H1 (cell line): ENCODE data around the gene CREB3. TPM values are rescaled to one million over a fixed set of nuclear protein-coding genes. Genes with fewer than 3 reads are reported as not detected.
A peak's percentile ranks its signal among the peaks of the same experiment; 100 is the strongest.

Experiments used
- CEBPB ChIP-seq: IDR thresholded peaks from 2 replicates; pipeline ENCODE4 v1.6.1; 2012; ENCODE audit warnings: low read depth, low read length
- HDAC2 ChIP-seq, 2 experiments: fragments of 300-600 bp in 1 of 2; sonication (generic) in 1 of 2; IDR thresholded peaks; 2 replicates each; pipeline ENCODE4 v1.6.1; 2011 to 2012; ENCODE audit warnings: low read depth in 2 of 2, low read length in 2 of 2, mild to moderate bottlenecking in 2 of 2, moderate library complexity in 2 of 2, borderline replicate concordance in 1 of 2, inconsistent platforms in 1 of 2
- KDM4A ChIP-seq: IDR thresholded peaks from one replicate; pipeline ENCODE4 v1.7.1; 2012; ENCODE audit warnings: low read depth, mild to moderate bottlenecking, moderate library complexity, low read length, inconsistent platforms; ENCODE audit not compliant: severe bottlenecking
- NANOG ChIP-seq: IDR thresholded peaks from 2 replicates; pipeline ENCODE4 v1.6.1; 2011; ENCODE audit warnings: low read length, low read depth, mild to moderate bottlenecking, inconsistent platforms; ENCODE audit not compliant: insufficient read depth, poor library complexity, severe bottlenecking
- NRF1 ChIP-seq: IDR thresholded peaks from 2 replicates; pipeline ENCODE4 v1.6.1; 2011; ENCODE audit warnings: mild to moderate bottlenecking, low read depth, low read length, improper control_type of control experiment
- POLR2A ChIP-seq, 2 experiments: IDR thresholded peaks; 1 replicate in 1 of 2; 2 replicates in 1 of 2; pipeline ENCODE4 v1.6.1; 2011; ENCODE audit warnings: low read depth in 2 of 2, low read length in 2 of 2, mild to moderate bottlenecking in 2 of 2; ENCODE audit errors: control extremely low read depth in 1 of 2
- POLR2AphosphoS5 ChIP-seq: IDR thresholded peaks from 2 replicates; pipeline ENCODE4 v1.6.1; 2011; ENCODE audit warnings: low read depth, low read length
- RAD21 ChIP-seq, 2 experiments: IDR thresholded peaks in 1 of 2; conservative IDR thresholded peaks in 1 of 2; 2 replicates each; pipeline ENCODE4 v1.6.1; 2011; ENCODE audit warnings: low read depth in 2 of 2, low read length in 2 of 2, improper control_type of control experiment in 1 of 2, inconsistent platforms in 1 of 2, mild to moderate bottlenecking in 1 of 2, moderate library complexity in 1 of 2
- RBBP5 ChIP-seq: IDR thresholded peaks from 2 replicates; pipeline ENCODE4 v1.7.1; 2012; ENCODE audit warnings: low read depth, mild to moderate bottlenecking, inconsistent platforms, low read length, moderate library complexity, borderline replicate concordance
- RNF2 ChIP-seq: fragments of 200-900, 300-1000 bp; sonication (generic); IDR thresholded peaks from 2 replicates; pipeline ENCODE4 v1.7.1; 2016; ENCODE audit warnings: borderline replicate concordance, low read depth, mild to moderate bottlenecking, antibody characterized with exemption, low read length; ENCODE audit not compliant: poor library complexity, severe bottlenecking; ENCODE audit errors: missing control alignments
- SAP30 ChIP-seq: fragments of 300-600 bp; sonication (generic); IDR thresholded peaks from 2 replicates; pipeline ENCODE4 v1.7.1; 2012; ENCODE audit warnings: low read length, moderate library complexity, mild to moderate bottlenecking, inconsistent platforms; ENCODE audit not compliant: insufficient read depth, insufficient replicate concordance
- SP4 ChIP-seq: IDR thresholded peaks from 2 replicates; pipeline ENCODE4 v1.6.1; 2012; ENCODE audit warnings: low read length, inconsistent platforms
- polyA plus RNA-seq, 7 experiments: library from polyadenylated mRNA; depleted of rRNA in 3 of 7; stranded (reverse) in 5 of 7; unstranded in 2 of 7; fragments of >200 nt in 5 of 7; fragments of 200-250 nt in 2 of 7; gene quantifications; 1 replicate in 5 of 7; 2 replicates in 1 of 7; 4 replicates in 1 of 7; pipeline versions ENCODE4 v1.2.1 to v1.2.3, GENCODE V29; 2011 to 2013; ENCODE audit warnings: missing spikeins in 2 of 7, mixed read lengths in 2 of 7
- total RNA-seq: library from RNA; stranded (reverse); fragmentation: NEBNext Ultra II Directional; extraction: Animal tissue kit (Norgen Biotek cat#: 25700); gene quantifications from 2 replicates; pipeline ENCODE4 v1.2.1, GENCODE V29; 2021

The CREB3 gene
- total and polyA plus RNA-seq, 2 of the 8 experiments (the other 6 are each of a cell fraction or from before 2014, with no cell fraction given), result 24.4 to 25.7 TPM

DNA sequence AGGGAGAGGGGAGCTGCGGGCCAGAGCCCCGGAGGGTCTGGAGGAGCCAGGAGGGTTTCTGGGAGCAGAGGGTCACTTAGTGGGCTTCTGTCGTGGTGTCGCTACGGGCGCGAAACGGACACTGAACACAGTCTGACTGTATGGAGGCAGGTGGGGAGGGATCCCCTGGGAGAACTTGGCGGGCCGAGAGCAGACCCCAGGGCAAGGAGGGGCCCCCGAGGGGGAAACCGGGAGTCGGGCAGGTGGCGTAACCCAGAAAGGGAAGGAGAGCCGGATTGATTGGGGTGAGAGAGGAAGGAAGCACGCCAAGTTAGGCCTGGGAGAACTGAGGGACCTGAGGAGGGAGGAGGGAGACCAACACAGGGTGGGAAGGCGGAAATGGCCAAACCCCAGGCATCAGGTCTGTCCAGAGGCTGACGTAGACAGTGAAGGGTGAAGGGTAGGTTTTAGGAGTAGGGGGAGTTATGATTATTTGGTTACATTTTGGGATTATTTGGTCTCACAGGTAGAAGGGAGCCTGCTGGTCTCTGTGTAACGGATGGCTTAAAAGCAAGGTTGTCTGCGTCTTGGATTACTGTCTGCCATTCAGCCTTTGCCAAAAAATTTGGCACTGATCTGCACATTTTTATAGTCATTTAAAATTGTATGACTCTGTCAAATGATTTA lies 24.9 kb downstream of the CREB3 start (continued):
- TF ChIP-seq KDM4A (no peak), NANOG (no peak), POLR2A (IDR thresholded peaks at IDR 0.05; ENCODE audit: control extremely low read depth in 1 of 2, low read depth in 2 of 2, low read length in 2 of 2) (peak; percentile 14 to 68), HDAC2 (IDR thresholded peaks at IDR 0.05; ENCODE audit: borderline replicate concordance in 1 of 2, low read depth in 2 of 2, low read length in 2 of 2) (0 out of 4 replicates have a peak, but pooled peaks of 1 of the 2 experiments have one; percentile 17), RNF2 (no peak), RAD21 (IDR thresholded peaks at IDR 0.05 in 1 of 2, conservative IDR thresholded peaks at IDR 0.05 in 1 of 2; ENCODE audit: low read depth in 2 of 2, low read length in 2 of 2) (no peak), POLR2AphosphoS5 (peak; percentile 59; the same call in 1 of the 2 replicates), RBBP5 (peak; percentile 21; the same call in 1 of the 2 replicates), SP4 (no peak), NRF1 (no peak), CEBPB (no peak), SAP30 (peak; percentile 74)
